Caco-2 (cell line): Measurements from ENCODE around the gene RSPO1. TPM values are rescaled to one million over a fixed set of nuclear protein-coding genes. Genes with fewer than 3 reads are reported as not detected.

Experiments used
- BruUV-seq: library from RNA; stranded (reverse); fragments of 400-500 nt; replicated peaks from 2 replicates; lab custom pipeline; 2021; lab: Mats Ljungman, UMichigan
- CTCF ChIA-PET: fragments of 300-600 bp; sonication (Branson Sonifier 250); formaldehyde crosslinking; loops from one replicate; lab custom pipeline; 2022; ENCODE audit warnings: antibody characterized with exemption; lab: Charles Lee
- POLR2A ChIA-PET: fragments of 300-600 bp; sonication (Branson Sonifier 250); formaldehyde crosslinking; loops from one replicate; lab custom pipeline; 2022; ENCODE audit warnings: antibody characterized with exemption; lab: Charles Lee
- DNase-seq, 2 experiments: peaks; one replicate each; pipeline versions ENCODE4 v3.0.0 to v3.0.0-alpha.2; 2020 to 2022
- H3K27me3 ChIP-seq: replicated peaks from 2 replicates; pipeline ENCODE4 v1.6.0; 2011; ENCODE audit warnings: low read length; ENCODE audit not compliant: control insufficient read depth, insufficient read depth
- H3K36me3 ChIP-seq: 2 replicates; pipeline ENCODE4 v1.5.1; 2011; ENCODE audit warnings: low read length; ENCODE audit not compliant: control insufficient read depth, insufficient read depth
- H3K4me1 ChIP-seq: fragments of 250-450 bp; sonication (Bioruptor Pico); 2 replicates; pipeline ENCODE4 v1.5.1; 2020; ENCODE audit warnings: mild to moderate bottlenecking
- H3K4me3 ChIP-seq: 2 replicates; pipeline ENCODE4 v1.5.1; 2011; ENCODE audit warnings: low read depth, mild to moderate bottlenecking, control low read depth, low read length
- H3K9me3 ChIP-seq: fragments of 250-450 bp; sonication (Bioruptor Pico); 2 replicates; pipeline ENCODE4 v1.5.1; 2020; ENCODE audit warnings: mild to moderate bottlenecking, moderate library complexity
- H3K27ac Mint-ChIP-seq: one replicate; pipeline ENCODE4 v1.8.0; 2022; ENCODE audit warnings: mixed read lengths; ENCODE audit not compliant: unreplicated experiment
- H3K27me3 Mint-ChIP-seq: one replicate; pipeline ENCODE4 v1.8.0; 2022; ENCODE audit warnings: mixed read lengths; ENCODE audit not compliant: insufficient read depth, unreplicated experiment
- H3K36me3 Mint-ChIP-seq: one replicate; pipeline ENCODE4 v1.8.0; 2022; ENCODE audit warnings: mild to moderate bottlenecking, mixed read lengths; ENCODE audit not compliant: insufficient read depth, unreplicated experiment
- H3K4me1 Mint-ChIP-seq: one replicate; pipeline ENCODE4 v1.8.0; 2022; ENCODE audit warnings: low read depth, mixed read lengths; ENCODE audit not compliant: unreplicated experiment
- H3K4me3 Mint-ChIP-seq: one replicate; pipeline ENCODE4 v1.8.0; 2022; ENCODE audit warnings: mild to moderate bottlenecking, moderate library complexity, mixed read lengths; ENCODE audit not compliant: unreplicated experiment
- H3K9me3 Mint-ChIP-seq: one replicate; pipeline ENCODE4 v1.8.0; 2022; ENCODE audit warnings: mixed read lengths; ENCODE audit not compliant: unreplicated experiment
- CTCF ChIP-seq, 2 experiments: fragments of 200-600 bp in 1 of 2; IDR thresholded peaks; 1 replicate in 1 of 2; 2 replicates in 1 of 2; pipeline versions ENCODE4 v1.5.1 to v1.8.0; 2011 to 2022; ENCODE audit warnings: antibody characterized with exemption in 1 of 2, control low read depth in 1 of 2, inconsistent platforms in 1 of 2, low read depth in 1 of 2, low read length in 1 of 2, mild to moderate bottlenecking in 1 of 2, moderate library complexity in 1 of 2; ENCODE audit not compliant: insufficient read depth in 1 of 2, severe bottlenecking in 1 of 2, unreplicated experiment in 1 of 2
- intact Hi-C: fragments of 100-400 bp; cut with micrococcal nuclease; formaldehyde crosslinking; loops from one replicate; pipeline ENCODE4 v1.10.0; 2022; ENCODE audit not compliant: unreplicated experiment
- total RNA-seq: library from RNA; stranded (reverse); gene quantifications from 2 replicates; pipeline ENCODE4 v1.2.3, GENCODE V29; 2022

RSPO1 gene
- total RNA-seq, 1 experiment from 2014 or later, result not detected

DNA sequence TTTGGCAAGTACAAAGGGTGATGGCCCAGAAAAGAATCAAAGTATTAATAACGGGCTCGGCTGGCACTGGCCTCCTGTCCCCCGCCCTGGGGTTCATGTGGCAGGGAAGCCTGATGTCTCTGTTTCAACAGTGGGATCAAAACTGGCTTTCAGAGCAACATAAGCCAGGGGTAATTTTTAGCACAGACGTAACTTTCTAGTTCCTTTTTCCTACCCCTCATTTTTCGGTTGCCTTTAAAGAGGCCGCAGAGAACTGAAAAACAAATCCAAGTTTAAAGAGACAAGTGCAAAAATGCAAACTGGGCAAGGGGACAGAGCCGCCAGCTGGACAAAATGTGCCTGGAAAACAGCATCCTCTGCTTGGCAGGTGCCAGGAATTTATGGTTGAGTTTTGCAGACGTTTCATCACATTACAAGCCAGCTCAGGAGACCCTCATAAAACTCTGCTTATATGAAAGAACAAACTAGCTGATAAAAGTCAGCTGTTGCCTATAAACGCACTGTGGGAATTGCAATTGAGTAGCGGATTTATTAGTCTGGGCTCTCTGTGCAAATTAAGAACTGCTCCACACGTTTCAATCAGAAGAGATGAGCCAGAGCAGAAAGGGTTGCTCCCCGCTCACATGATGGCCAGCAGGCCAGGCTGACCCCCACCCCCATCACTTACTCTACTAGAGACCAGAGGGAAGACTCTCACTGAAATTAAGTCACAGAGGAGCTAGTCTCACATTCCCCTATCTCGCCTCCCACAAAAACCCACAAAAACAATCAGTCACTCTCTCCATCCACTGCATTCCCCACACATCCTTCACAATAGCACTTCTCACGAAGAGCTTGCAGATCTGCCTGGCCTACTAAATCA lies 41.8 kb upstream of the RSPO1 start:
- POLR2A ChIA-PET, result no interaction called here
- H3K4me1 ChIP-seq, result no peaks in the 10 kb centered on the region
- DNase-seq, result no peak
- H3K4me3 ChIP-seq, result no peak overlapping the region
- TF ChIP-seq CTCF (IDR thresholded peaks at IDR 0.05; ENCODE audit: insufficient read depth in 1 of 2, low read depth in 1 of 2, low read length in 1 of 2, severe bottlenecking in 1 of 2, unreplicated experiment in 1 of 2), result no peak
- Mint-ChIP-seq H3K9me3 (no peaks in the 10 kb centered on the region), H3K27me3 (peaks cover 2% of the 10 kb centered on the region), H3K4me1 (no peaks in the 10 kb centered on the region), H3K36me3 (no peaks in the 10 kb centered on the region), H3K4me3 (no peak overlapping the region), H3K27ac (no peak overlapping the region)
- no peaks in the 10 kb centered on the region for H3K27me3 ChIP-seq
- no peaks in the 10 kb centered on the region for H3K9me3 ChIP-seq
- intact Hi-C loops, result no loop called here
- no TSS peak for BruUV-seq
- CTCF ChIA-PET, result interaction anchor here (1.2 kb wide), 1 partner anchor 73 kb away, joined by 3 read pairs; no protein-coding TSS in a partner anchor
- no peaks in the 10 kb centered on the region for H3K36me3 ChIP-seq

- intact Hi-C loops, result no loop called here
- ChIA-PET CTCF (no interaction called here), POLR2A (no interaction called here)
- H3K9me3 ChIP-seq, result no peaks in the 10 kb centered on the region
- Mint-ChIP-seq H3K4me3 (no peak overlapping the region), H3K4me1 (no peaks in the 10 kb centered on the region), H3K9me3 (no peaks in the 10 kb centered on the region), H3K27ac (no peak overlapping the region), H3K27me3 (peaks cover 6% of the 10 kb centered on the region), H3K36me3 (no peaks in the 10 kb centered on the region)
- no peak overlapping the region for H3K4me3 ChIP-seq
- BruUV-seq, result no TSS peak
- no peak for DNase-seq
- H3K36me3 ChIP-seq, result no peaks in the 10 kb centered on the region
- TF ChIP-seq CTCF (IDR thresholded peaks at IDR 0.05; ENCODE audit: insufficient read depth in 1 of 2, low read depth in 1 of 2, low read length in 1 of 2, severe bottlenecking in 1 of 2, unreplicated experiment in 1 of 2), result no peak
- no peaks in the 10 kb centered on the region for H3K4me1 ChIP-seq
- H3K27me3 ChIP-seq, result no peaks in the 10 kb centered on the region
Measured at GRCh38 chr1:37673920-37674319, 39.2 kb upstream of the RSPO1 start.

- no peaks in the 10 kb centered on the region for H3K9me3 ChIP-seq
- no peaks in the 10 kb centered on the region for H3K27me3 ChIP-seq
- intact Hi-C loops, result no loop called here
- H3K4me1 ChIP-seq, result no peaks in the 10 kb centered on the region
- no peak overlapping the region for H3K27ac Mint-ChIP-seq
- no peak for TF ChIP-seq CTCF (IDR thresholded peaks at IDR 0.05; ENCODE audit: insufficient read depth in 1 of 2, low read depth in 1 of 2, low read length in 1 of 2, severe bottlenecking in 1 of 2, unreplicated experiment in 1 of 2)
- DNase-seq, result no peak
- H3K4me3 ChIP-seq, result no peak overlapping the region
- no peaks in the 10 kb centered on the region for H3K36me3 Mint-ChIP-seq
- H3K9me3 Mint-ChIP-seq, result no peaks in the 10 kb centered on the region
- H3K36me3 ChIP-seq, result no peaks in the 10 kb centered on the region
- ChIA-PET POLR2A (no interaction called here), CTCF (no interaction called here)
- no peak overlapping the region for H3K4me3 Mint-ChIP-seq
- BruUV-seq, result no TSS peak
- peaks cover 6% of the 10 kb centered on the region for H3K27me3 Mint-ChIP-seq
- H3K4me1 Mint-ChIP-seq, result no peaks in the 10 kb centered on the region
Measured at GRCh38 chr1:37672136-37672870, 37.6 kb upstream of the RSPO1 start.
